Endothelial cell of umbilical vein (primary cell): Measurements from ENCODE around the gene GADD45A. TPM values are rescaled to one million over a fixed set of nuclear protein-coding genes. Genes with fewer than 3 reads are reported as not detected.
A peak's percentile ranks its signal among the peaks of the same experiment; 100 is the strongest.

ENCODE experiments used
- BruUV-seq: library from RNA; stranded (reverse); fragments of 400-500 nt; replicated peaks from 2 replicates; lab custom pipeline; 2021; lab: Mats Ljungman, UMichigan
- CTCF ChIA-PET: fragments of 300-600, 350-600 bp; sonication (Branson Sonifier 250); formaldehyde crosslinking; loops from one replicate; lab custom pipeline; 2021; ENCODE audit warnings: antibody characterized with exemption, inconsistent platforms; lab: Charles Lee
- POLR2A ChIA-PET: fragments of 300-600, 350-600 bp; sonication (Branson Sonifier 250); formaldehyde crosslinking; loops from one replicate; lab custom pipeline; 2021; ENCODE audit warnings: antibody characterized with exemption, inconsistent platforms; lab: Charles Lee
- DNase-seq: peaks from one replicate; pipeline ENCODE4 v3.0.0-alpha.2; 2011; ENCODE audit warnings: low read depth, low spot score
- FAIRE-seq: peaks from 2 replicates; lab custom pipeline; 2011; peaks lifted over from hg19 to GRCh38; lab: Jason Lieb, UNC
- H2AFZ ChIP-seq: 2 replicates; pipeline ENCODE4 v1.6.0; 2012; ENCODE audit warnings: low read depth, low read length, control low read depth, inconsistent platforms
- H3K27ac ChIP-seq: 2 replicates; pipeline ENCODE4 v1.5.1; 2011; ENCODE audit warnings: low read depth, mild to moderate bottlenecking, control low read depth, low read length, moderate library complexity; ENCODE audit not compliant: insufficient read depth
- H3K27me3 ChIP-seq, 2 experiments: 2 replicates each; pipeline versions ENCODE4 v1.6.0 to v1.6.1; 2011; ENCODE audit warnings: low read length in 2 of 2, mixed read lengths in 1 of 2; ENCODE audit not compliant: control insufficient read depth in 2 of 2, insufficient read depth in 2 of 2
- H3K36me3 ChIP-seq, 2 experiments: 2 replicates in 1 of 2; 3 replicates in 1 of 2; pipeline ENCODE4 v1.5.1; 2011; ENCODE audit warnings: low read length in 2 of 2, mild to moderate bottlenecking in 1 of 2, moderate library complexity in 1 of 2; ENCODE audit not compliant: control insufficient read depth in 2 of 2, insufficient read depth in 2 of 2; ENCODE audit errors: extremely low read depth in 1 of 2
- H3K4me1 ChIP-seq: 3 replicates; pipeline ENCODE4 v1.5.1; 2011; ENCODE audit warnings: mild to moderate bottlenecking, low read length; ENCODE audit not compliant: control insufficient read depth, insufficient read depth; ENCODE audit errors: extremely low read depth
- H3K4me2 ChIP-seq: 2 replicates; pipeline ENCODE4 v1.6.1; 2011; ENCODE audit warnings: low read length, control low read depth, mixed read lengths; ENCODE audit not compliant: insufficient read depth
- H3K4me3 ChIP-seq, 3 experiments: fragments of 200-600 bp in 1 of 3; sonication (generic), shearing (Covaris generic) in 1 of 3; replicated peaks in 1 of 3; 2 replicates each; pipeline ENCODE4 v1.5.1; 2011 to 2016; ENCODE audit warnings: control low read depth in 3 of 3, low read length in 3 of 3, mild to moderate bottlenecking in 2 of 3, inconsistent platforms in 1 of 3, low read depth in 1 of 3, moderate library complexity in 1 of 3; ENCODE audit not compliant: insufficient read depth in 1 of 3
- H3K79me2 ChIP-seq: 2 replicates; pipeline ENCODE4 v1.6.0; 2012; ENCODE audit warnings: low read length, inconsistent platforms; ENCODE audit not compliant: control insufficient read depth, insufficient read depth
- H3K9ac ChIP-seq: replicated peaks from 2 replicates; pipeline ENCODE3; 2011; ENCODE audit warnings: low read length, control low read depth; ENCODE audit not compliant: insufficient read depth; ENCODE audit errors: extremely low read depth
- H3K9me1 ChIP-seq: replicated peaks from 3 replicates; pipeline ENCODE4 v1.6.0; 2011; ENCODE audit warnings: mild to moderate bottlenecking, low read length; ENCODE audit not compliant: control insufficient read depth, insufficient read depth; ENCODE audit errors: extremely low read depth
- H3K9me3 ChIP-seq: replicated peaks from 2 replicates; pipeline ENCODE4 v1.5.1; 2012; ENCODE audit warnings: low read length, inconsistent platforms; ENCODE audit not compliant: control insufficient read depth, insufficient read depth
- H4K20me1 ChIP-seq: replicated peaks from 2 replicates; pipeline ENCODE3; 2011; ENCODE audit warnings: mild to moderate bottlenecking, low read length; ENCODE audit not compliant: control insufficient read depth, insufficient read depth; ENCODE audit errors: extremely low read depth
- EZH2 ChIP-seq: IDR thresholded peaks from 2 replicates; pipeline ENCODE4 v1.6.1; 2012; ENCODE audit warnings: borderline replicate concordance, low read depth, mild to moderate bottlenecking, moderate library complexity, low read length, inconsistent platforms; ENCODE audit not compliant: severe bottlenecking
- FOS ChIP-seq: IDR thresholded peaks from 2 replicates; pipeline ENCODE4 v1.6.1; 2011; ENCODE audit warnings: mild to moderate bottlenecking, low read length, moderate library complexity, borderline replicate concordance; ENCODE audit not compliant: insufficient read depth
- GATA2 ChIP-seq: IDR thresholded peaks from 2 replicates; pipeline ENCODE4 v1.7.0; 2011; ENCODE audit warnings: low read depth, mild to moderate bottlenecking, moderate library complexity, mixed read lengths, low read length; ENCODE audit not compliant: insufficient read length, insufficient read depth
- JUN ChIP-seq: IDR thresholded peaks from 2 replicates; pipeline ENCODE4 v1.6.1; 2011; ENCODE audit warnings: borderline replicate concordance, low read depth; ENCODE audit not compliant: insufficient read length, insufficient read depth
- POLR2A ChIP-seq: IDR thresholded peaks from 2 replicates; pipeline ENCODE4 v1.6.1; 2012; ENCODE audit warnings: low read depth, mild to moderate bottlenecking, control low read depth, low read length
- POLR2AphosphoS5 ChIP-seq: IDR thresholded peaks from 2 replicates; pipeline ENCODE4 v1.6.1; 2012; ENCODE audit warnings: low read depth, mild to moderate bottlenecking, control low read depth, low read length, moderate library complexity; ENCODE audit not compliant: insufficient read depth
- dilution Hi-C: fragments of 300-500 bp; cut with MboI; formaldehyde crosslinking; loops from one replicate; pipeline ENCODE4 v1.15.0; 2019; ENCODE audit warnings: low sequenced_read_pairs; ENCODE audit not compliant: extremely low pct_ligation_motif_present
- intact Hi-C: fragments of 100-400 bp; cut with micrococcal nuclease; formaldehyde crosslinking; loops from one replicate; pipeline ENCODE4 v1.10.0; 2022
- polyA plus RNA-seq, 4 experiments: library from polyadenylated mRNA; depleted of rRNA in 3 of 4; stranded (reverse) in 3 of 4; unstranded in 1 of 4; fragments of >200 nt; gene quantifications; 2 replicates each; pipeline versions ENCODE4 v1.2.1 to v1.2.3, GENCODE V29; 2011 to 2012; ENCODE audit warnings: missing spikeins in 1 of 4
- total RNA-seq: library from RNA; stranded (reverse); gene quantifications from 2 replicates; pipeline ENCODE4 v1.2.3, GENCODE V29; 2021
- TF ChIP-seq, protein P1 (sequence below): IDR thresholded peaks from 2 replicates; pipeline ENCODE4 v1.6.1; 2011; ENCODE audit not compliant: insufficient read depth, insufficient read length

GADD45A gene
- total and polyA plus RNA-seq, 2 donors (not counting 3 experiments of a cell fraction or from before 2014, with no cell fraction given): 77.4 to 87.6 TPM

- Histone ChIP-seq H3K36me3 (no peaks in the 10 kb centered on the region), H3K4me2 (peak overlapping the region; percentile 63), H3K27ac (peak overlapping the region; percentile 89), H3K4me3 (peak overlapping the region in 1 of 3 experiments; percentile 25), H3K9me3 (no peaks in the 10 kb centered on the region), H2AFZ (no peak overlapping the region), H4K20me1 (no peaks in the 10 kb centered on the region), H3K27me3 (no peaks in the 10 kb centered on the region), H3K9me1 (no peaks in the 10 kb centered on the region), H3K4me1 (peaks cover 38% of the 10 kb centered on the region), H3K9ac (peak overlapping the region; percentile 66), H3K79me2 (peaks cover 23% of the 10 kb centered on the region)
- FAIRE-seq: peak; percentile 88
- intact Hi-C loops: loop anchor here (1.0 kb wide), 6 partner anchors 10 to 175 kb away; no protein-coding TSS in a partner anchor
- ChIA-PET POLR2A (interaction anchor here (1.5 kb wide), 1 partner anchor 51 kb away, joined by 5 read pairs; the partner anchor contains the start of gene GADD45A), CTCF (interaction anchor here (1.3 to 2.9 kb wide), 2 partner anchors 10 to 24 kb away, joined by 3 to 18 read pairs; no protein-coding TSS in a partner anchor)
- BruUV-seq: TSS peak; percentile 35
- peak; percentile 98 for DNase-seq
- dilution Hi-C loops: no loop called here
- TF ChIP-seq, protein P1, sequence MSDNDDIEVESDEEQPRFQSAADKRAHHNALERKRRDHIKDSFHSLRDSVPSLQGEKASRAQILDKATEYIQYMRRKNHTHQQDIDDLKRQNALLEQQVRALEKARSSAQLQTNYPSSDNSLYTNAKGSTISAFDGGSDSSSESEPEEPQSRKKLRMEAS: no peak
- TF ChIP-seq JUN (peak; percentile 92), POLR2AphosphoS5 (peak; percentile 86), GATA2 (peak; percentile 57), EZH2 (no peak), FOS (peak; percentile 92), POLR2A (no peak)
These were observed 51.0 kb downstream of the GADD45A start for GRCh38 chr1:67735806-67736627.
